NCI-H1694 (cell line): ENCODE results near the gene ADAMTS16.
A peak's percentile ranks its signal among the peaks of the same experiment; 100 is the strongest.

Source experiments
- DNase-seq: peaks from one replicate; lab custom pipeline; 2025; lab: John Stamatoyannopoulos, UW

Gene ADAMTS16

DNA sequence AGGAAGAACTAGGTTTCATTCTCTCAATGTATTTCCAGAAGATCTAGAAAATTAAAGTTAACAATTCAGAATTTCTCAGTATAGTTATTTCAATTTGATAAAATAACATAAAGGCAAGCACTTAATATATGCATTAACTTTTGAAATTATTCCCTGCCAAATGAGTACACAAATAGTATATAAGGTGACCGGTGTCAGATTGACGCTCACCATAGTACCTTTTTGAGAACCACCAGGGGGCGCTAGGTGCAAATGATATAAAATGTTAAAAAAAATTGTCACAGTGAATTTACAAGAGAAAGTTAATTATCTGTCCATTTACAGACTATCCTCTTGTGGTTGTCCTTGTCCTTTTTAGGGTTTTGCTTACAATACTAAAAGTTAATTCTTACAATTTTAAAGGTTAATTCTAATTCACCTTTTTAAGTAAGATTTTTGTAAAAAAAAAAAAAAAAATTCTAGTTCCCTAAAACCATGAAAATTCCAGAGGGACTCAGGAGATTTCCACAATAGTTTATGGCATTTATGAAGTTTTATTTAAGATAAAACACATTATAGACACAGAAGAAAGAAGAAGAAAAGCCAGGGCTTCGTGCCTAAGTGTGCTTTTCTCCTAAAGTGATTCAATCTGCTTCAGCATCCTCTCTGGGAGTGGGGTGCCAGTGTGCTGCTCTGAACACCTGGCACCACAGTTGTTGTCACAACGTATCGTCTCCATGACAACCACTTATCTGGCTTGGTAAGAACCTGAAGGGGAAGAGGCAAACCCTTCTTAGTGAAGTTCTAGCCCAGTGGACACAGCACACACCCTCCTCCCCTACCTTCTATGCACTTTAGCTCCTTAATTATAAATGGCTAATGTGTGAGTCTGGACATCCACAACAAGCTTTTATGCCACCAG, 1.7 kb downstream of the ADAMTS16 start:
- peak; percentile 60 for DNase-seq

- no peak for DNase-seq
Observed at GRCh38 chr5:5144441-5144840, 4.3 kb downstream of the ADAMTS16 start.

GRCh38 chr5:5145651-5146529, 5.8 kb downstream of the ADAMTS16 start:
- no peak for DNase-seq

GRCh38 chr5:5146530-5147160, 6.5 kb downstream of the ADAMTS16 start:
- no peak for DNase-seq

- no peak for DNase-seq
Observed at GRCh38 chr5:5149154-5149553, 9.0 kb downstream of the ADAMTS16 start.

- DNase-seq, result no peak
Observed at GRCh38 chr5:5150667-5151066, 10.5 kb downstream of the ADAMTS16 start.

- DNase-seq, result no peak
Observed at GRCh38 chr5:5154733-5155132, 14.6 kb downstream of the ADAMTS16 start.

DNA sequence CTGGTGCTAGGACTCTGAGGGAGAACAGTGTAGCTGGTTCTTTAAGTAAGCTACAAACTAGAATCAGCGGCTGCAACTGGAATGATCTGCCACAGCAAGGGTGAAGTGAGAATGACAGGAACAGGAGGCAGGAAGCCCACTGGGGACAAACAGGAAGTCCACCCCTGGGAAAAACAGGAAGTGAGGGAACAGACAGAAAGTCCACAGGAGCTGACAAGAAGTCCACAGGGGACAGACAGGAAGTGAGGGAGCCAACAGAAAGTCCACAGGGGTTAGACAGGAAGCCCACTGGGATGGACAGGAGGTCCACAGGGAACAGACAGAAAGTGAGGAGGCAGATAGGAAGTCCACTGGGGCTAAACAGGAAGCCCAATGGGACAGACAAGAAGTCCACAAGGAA, 15.5 kb downstream of the ADAMTS16 start:
- DNase-seq, result no peak

GRCh38 chr5:5156471-5157082, 16.4 kb downstream of the ADAMTS16 start:
- no peak for DNase-seq

GRCh38 chr5:5158472-5158895, 18.4 kb downstream of the ADAMTS16 start:
- no peak for DNase-seq

DNA sequence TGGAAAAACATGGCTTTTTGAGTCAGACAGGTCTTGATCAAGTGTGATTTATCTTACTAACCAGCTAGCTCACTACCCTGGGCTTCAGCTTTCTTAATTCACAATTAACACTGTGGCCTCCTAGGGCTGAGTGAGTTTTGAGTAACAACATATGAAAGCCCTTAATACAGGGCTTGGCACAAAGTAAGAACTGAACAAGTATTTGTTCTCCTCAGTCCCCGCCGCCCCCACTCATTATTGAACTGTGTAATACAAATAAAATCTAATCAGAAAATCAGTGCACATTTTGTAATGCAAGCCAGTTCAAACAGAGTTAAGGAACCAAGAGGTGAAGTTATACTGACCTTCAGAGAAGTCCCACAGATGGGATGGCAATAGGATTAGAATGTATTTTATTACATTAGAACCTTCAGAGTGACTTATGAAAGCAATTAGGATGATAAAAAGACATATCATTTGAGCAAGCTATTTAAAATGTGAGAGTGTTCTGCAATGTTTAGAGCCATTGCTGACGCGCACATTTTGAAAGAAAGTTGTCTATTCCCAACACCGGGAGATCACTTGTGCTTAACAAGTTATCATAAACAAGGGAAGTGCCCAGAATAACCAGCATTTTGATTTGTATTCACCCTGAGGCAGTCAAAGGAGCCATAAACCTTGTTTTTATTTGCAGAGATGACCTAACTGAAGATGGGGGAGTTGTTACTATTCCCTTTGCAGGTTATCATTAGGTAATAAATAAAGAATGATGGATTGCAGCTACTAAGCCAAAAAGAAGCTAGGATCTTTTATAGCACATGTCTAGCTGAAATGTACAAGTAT, 19.4 kb downstream of the ADAMTS16 start:
- DNase-seq, result no peak

- no peak for DNase-seq
Observed at GRCh38 chr5:5164163-5164562, 24.0 kb downstream of the ADAMTS16 start.

DNA sequence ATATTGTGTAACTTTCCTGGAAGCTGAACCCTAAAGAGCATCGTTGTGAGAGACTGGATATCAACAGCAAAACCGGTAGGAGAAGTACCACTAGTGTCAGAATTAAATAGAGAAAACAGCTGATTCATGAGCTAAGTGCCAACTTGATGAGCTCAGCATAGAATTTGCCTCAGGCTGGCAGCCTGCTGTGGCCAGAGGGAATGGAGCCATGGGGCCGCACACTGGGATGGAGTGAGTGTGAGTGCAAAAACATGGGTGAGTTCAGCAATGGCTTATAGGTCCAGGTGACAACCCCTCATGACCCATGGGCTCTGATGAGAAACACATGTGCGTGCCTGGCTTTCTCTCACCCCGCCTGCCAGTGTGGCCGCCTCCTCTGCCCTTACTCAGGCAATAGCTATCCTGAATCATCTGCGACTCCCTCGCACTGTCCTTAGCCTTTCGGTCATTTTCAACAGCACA, 25.4 kb downstream of the ADAMTS16 start:
- no peak for DNase-seq

DNA sequence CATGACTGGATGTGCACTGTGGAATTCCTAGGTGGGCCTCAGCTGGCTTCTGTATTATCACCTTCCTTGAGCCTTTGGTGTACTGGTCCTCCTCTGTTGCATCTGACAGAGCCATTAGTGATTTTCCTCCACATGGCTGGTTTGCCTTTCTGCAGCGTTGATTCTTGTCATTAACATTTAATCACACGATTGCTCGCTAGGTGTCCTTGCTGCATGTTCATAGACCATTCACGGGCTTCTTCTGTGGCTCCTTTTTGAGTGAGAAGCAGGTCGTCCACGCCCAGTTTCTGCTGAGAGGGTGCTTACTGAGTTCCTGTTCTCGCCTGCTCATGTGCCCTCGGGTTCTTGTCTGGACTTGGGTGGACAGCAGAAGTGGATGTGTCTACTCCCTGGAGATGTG, 29.3 kb downstream of the ADAMTS16 start:
- no peak for DNase-seq

DNA sequence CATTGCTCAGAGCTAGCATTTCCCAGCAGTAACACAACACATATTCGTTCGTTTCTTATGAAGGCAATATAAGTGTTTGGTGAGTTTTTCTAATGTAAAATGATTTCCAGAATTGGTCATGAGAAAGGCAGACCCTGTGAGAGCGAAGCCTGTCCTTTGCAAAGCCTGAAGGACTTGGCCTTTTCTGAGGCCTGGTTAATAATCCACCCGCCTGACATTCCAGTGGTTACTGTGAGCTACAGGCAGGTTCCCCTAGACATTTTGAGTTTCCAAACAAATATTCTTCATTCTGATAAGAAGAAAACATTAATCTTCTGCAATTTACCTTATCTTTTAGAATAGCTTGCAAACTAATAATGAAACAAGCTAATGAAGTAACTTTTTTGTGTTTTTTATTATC, 38.0 kb downstream of the ADAMTS16 start:
- no peak for DNase-seq

- DNase-seq, result no peak
Observed at GRCh38 chr5:5178580-5178979, 38.5 kb downstream of the ADAMTS16 start.

DNA sequence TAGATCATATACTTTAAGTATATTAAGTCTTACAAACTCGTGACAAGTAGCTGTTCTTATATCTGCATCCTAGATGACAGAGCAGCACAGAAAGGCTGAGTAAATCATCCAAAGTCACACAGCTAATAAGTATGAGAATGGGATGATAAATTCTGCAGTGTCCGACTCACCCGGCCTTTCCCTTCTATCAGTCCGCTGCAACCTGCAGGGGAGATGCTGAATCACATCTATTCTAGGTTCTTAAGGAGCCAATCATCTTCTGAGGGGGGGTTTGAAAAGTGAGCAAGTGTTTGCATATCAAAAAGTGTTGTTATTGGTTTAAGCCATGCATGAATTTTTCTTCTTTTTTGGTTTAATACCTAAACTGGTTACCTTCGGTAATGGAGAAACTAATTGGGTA, 38.9 kb downstream of the ADAMTS16 start:
- no peak for DNase-seq

GRCh38 chr5:5179597-5179996, 39.5 kb downstream of the ADAMTS16 start:
- DNase-seq, result no peak

DNA sequence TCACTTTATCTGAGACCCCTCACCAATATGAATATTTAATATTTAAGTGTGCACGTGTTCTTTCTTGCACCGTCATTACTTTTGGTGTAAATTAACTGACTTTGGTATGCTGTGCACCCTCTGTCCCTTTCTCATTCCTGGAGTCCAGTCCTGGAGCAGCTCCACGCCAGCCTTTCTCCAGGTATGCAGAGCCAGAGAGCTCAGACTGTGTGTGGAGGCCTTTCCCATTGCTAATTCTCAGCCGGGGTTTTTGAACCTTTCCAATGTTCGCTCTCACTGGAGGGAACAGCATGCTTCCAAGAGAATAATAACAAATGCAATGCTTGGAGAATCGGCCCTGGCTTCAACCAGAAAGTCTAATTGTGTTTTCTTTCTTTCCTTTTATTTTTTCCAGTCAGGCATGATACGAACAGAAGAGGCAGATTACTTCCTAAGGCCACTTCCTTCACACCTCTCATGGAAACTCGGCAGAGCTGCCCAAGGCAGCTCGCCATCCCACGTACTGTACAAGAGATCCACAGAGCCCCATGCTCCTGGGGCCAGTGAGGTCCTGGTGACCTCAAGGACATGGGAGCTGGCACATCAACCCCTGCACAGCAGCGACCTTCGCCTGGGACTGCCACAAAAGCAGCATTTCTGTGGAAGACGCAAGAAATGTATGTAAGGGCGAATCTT, 41.7 kb downstream of the ADAMTS16 start:
- DNase-seq, result no peak

DNA sequence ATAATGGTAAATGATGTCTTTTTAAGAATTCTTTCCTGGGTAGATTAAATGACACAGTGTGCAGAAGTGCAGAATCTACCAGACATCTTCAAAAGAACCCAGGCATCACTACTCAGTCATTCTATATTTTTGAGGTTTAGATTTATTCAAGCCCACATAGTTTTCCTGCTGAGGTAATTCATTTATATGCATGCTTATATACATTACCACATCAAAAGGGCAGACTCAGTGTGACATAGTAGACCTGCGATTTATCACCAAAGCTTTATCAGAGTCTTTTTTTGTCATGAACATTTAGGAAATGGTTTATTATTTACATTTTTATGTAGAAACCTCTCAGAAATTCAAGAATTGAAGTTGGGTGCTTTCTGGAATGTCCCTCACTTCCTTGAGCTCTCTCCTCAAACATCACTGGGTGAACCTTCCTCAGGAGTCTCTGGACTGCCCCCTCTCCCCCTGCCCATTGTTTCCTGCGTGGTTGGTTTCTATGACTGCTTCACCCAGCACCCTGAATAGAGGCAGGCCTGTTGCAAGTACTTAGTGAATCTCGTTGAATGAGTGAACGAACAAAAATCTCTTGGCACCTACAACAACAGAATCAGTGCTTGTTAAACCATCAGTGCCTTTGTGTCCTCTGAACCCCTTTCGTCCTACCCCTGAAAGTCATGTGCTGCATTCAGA, 42.5 kb downstream of the ADAMTS16 start:
- DNase-seq, result no peak
